Stimulated activated naive CD8-positive, alpha-beta T cell treated with anti-CD3 and anti-CD28 coated beads, Interleukin-15, Interleukin-2, amounts not matched to agents 100 ng/mL and 50 ng/mL, for 24 hours (primary cell): ENCODE measurements around the gene DTD1.

ENCODE experiments used
- H3K27ac Mint-ChIP-seq: one replicate; pipeline ENCODE4 v1.8.0; 2021; ENCODE audit warnings: mild to moderate bottlenecking, mixed read lengths
- H3K27me3 Mint-ChIP-seq: one replicate; pipeline ENCODE4 v1.8.0; 2021; ENCODE audit warnings: mixed read lengths
- H3K36me3 Mint-ChIP-seq: one replicate; pipeline ENCODE4 v1.8.0; 2021; ENCODE audit warnings: low read depth, mixed read lengths
- H3K4me1 Mint-ChIP-seq: one replicate; pipeline ENCODE4 v1.8.0; 2021; ENCODE audit warnings: low read depth, mixed read lengths
- H3K4me3 Mint-ChIP-seq: one replicate; pipeline ENCODE4 v1.8.0; 2021; ENCODE audit warnings: mild to moderate bottlenecking, mixed read lengths
- H3K9me3 Mint-ChIP-seq: one replicate; pipeline ENCODE4 v1.8.0; 2021; ENCODE audit warnings: mixed read lengths

DTD1 gene

DNA sequence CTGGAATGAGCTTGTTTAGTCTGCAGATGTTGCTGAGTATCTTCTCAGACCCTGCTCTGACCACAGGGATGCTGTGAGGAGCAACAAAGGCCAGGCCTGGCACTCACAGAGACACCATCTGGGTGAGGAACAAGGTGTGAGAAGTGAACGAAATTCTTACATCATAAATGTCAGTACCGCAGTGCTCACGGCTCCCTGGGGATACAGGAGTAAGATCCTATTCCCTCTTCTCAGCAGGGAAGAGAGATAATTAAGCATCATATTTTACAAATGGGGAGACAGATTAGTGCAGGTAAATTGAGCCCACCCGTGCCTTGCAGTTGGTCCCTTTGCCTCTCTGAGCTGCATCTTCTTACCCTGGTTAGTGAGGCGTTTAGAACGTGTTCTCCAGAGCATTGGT, 106.2 kb downstream of the DTD1 start:
- no peak overlapping the region for H3K27ac Mint-ChIP-seq
- H3K36me3 Mint-ChIP-seq, result peaks cover 4% of the 10 kb centered on the region
- H3K4me3 Mint-ChIP-seq, result no peak overlapping the region
- no peaks in the 10 kb centered on the region for H3K9me3 Mint-ChIP-seq
- H3K27me3 Mint-ChIP-seq, result no peaks in the 10 kb centered on the region
- no peaks in the 10 kb centered on the region for H3K4me1 Mint-ChIP-seq

DNA sequence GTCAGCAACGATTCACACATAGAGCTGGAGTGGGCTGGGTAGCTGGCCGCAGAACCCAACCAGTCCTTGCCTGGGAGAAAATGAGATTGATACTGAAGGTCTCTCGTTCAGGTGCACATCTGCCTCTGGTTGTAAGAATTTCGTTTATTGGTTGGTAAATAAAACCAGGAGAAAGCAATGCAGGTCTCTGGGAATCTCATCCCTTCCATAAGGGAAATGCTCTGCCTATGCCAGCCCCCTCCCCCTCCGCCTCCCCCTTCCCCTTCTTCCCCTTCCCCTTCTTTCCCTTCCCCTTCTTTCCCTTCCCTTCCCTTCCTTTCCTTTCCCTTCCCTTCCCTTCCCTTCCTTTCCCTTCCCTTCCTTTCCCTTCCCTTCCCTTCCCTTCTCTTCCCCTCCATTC, 107.3 kb downstream of the DTD1 start:
- H3K4me3 Mint-ChIP-seq, result no peak overlapping the region
- no peaks in the 10 kb centered on the region for H3K4me1 Mint-ChIP-seq
- H3K9me3 Mint-ChIP-seq, result no peaks in the 10 kb centered on the region
- no peak overlapping the region for H3K27ac Mint-ChIP-seq
- H3K27me3 Mint-ChIP-seq, result no peaks in the 10 kb centered on the region
- peaks cover 9% of the 10 kb centered on the region for H3K36me3 Mint-ChIP-seq

DNA sequence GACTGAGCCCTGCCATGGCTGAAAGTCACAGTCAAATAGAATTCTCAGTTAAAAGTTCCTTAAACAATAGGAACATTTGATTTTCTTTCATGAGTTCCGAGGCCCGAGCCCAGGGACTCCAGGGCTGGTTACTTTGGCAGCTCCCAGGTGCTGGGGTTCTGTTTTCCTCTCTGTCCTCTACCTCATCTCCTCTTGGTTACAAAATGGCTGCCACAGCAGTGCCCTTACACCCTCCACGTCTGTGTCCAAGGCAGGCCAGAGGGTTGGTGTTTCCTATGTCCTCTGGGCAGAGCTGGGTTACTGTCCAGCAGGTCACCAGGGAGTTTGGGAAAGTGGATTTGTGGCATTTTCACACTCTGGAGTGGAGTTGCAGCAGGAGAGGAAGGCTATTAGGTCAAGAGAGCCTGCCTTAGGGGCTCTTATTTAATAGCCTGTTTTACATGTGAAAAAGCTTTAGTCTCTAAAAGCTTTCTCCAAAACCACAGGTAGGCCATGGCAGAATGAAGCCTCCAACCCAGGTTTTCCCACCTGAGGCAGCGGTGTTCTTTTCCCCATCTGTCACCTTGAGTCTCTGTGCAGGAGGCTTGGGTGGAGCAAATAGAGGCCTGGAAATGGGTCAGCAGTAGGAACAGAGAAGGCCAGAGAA, 111.0 kb downstream of the DTD1 start:
- Mint-ChIP-seq H3K4me3 (no peak overlapping the region), H3K4me1 (no peaks in the 10 kb centered on the region), H3K27ac (no peak overlapping the region), H3K9me3 (no peaks in the 10 kb centered on the region), H3K36me3 (peaks cover 9% of the 10 kb centered on the region), H3K27me3 (no peaks in the 10 kb centered on the region)

DNA sequence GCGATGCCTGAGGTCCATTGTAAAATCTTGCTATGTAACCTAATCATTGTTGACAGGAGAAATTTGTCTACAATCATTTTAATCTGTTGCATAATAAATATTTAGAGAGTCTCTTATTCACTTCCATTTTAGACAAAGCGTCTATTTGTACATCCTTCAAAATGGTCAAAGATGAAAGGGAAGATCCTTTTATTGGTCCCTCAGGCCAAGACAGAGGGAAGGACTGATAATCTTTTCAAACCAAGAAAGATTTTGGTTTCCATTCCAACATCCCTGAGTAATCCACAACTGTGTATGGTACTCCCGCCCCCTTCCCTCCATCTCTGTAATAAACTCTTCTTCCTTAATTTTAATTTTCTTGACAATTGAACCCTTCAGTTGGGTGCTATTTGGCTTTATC, 114.1 kb downstream of the DTD1 start:
- Mint-ChIP-seq H3K27me3 (no peaks in the 10 kb centered on the region), H3K36me3 (peaks cover 5% of the 10 kb centered on the region), H3K27ac (no peak overlapping the region), H3K9me3 (no peaks in the 10 kb centered on the region), H3K4me3 (no peak overlapping the region), H3K4me1 (no peaks in the 10 kb centered on the region)

DNA sequence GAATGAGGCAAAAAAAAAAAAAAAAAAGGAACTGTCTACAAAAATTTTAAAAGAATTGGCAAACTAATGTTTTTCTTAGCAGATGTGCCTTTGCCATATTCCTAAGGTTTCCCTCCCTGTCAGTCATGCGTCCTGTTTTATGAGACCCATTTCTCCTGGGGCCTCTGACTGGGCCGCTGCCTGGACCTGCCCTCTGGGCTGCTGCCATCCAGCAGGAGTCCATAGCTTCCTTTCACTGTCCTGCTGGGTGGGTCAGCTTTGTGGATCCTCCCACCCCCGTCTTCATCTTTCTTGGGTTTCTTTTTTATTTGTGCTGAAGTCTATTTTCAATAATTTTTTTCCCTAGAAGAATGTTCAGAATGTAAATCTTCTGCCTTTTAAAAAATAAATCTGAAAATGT, 114.9 kb downstream of the DTD1 start:
- Mint-ChIP-seq H3K4me1 (no peaks in the 10 kb centered on the region), H3K9me3 (no peaks in the 10 kb centered on the region), H3K27ac (no peak overlapping the region), H3K36me3 (peaks cover 5% of the 10 kb centered on the region), H3K27me3 (no peaks in the 10 kb centered on the region), H3K4me3 (no peak overlapping the region)

DNA sequence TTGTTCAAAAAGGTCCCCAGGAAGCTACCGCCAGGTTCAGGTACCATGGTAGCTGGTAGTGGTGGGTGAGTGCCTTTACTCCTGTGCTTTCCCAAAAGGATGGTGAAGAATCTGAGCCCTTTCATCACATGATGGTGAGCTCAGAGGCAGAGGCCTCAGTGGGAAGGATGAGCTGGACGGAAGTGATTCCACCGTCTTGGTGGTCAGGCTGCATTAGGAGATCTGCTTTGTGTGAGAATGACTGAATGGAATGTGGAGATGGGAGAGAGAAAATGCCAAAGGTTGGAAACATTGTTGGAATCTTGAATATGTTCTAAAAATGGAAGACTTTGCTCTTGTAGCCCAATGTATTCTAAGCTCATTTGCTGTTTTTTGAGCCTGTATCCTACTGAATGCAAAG, 117.6 kb downstream of the DTD1 start:
- Mint-ChIP-seq H3K27me3 (no peaks in the 10 kb centered on the region), H3K9me3 (no peaks in the 10 kb centered on the region), H3K36me3 (no peaks in the 10 kb centered on the region), H3K4me3 (no peak overlapping the region), H3K4me1 (no peaks in the 10 kb centered on the region), H3K27ac (no peak overlapping the region)

DNA sequence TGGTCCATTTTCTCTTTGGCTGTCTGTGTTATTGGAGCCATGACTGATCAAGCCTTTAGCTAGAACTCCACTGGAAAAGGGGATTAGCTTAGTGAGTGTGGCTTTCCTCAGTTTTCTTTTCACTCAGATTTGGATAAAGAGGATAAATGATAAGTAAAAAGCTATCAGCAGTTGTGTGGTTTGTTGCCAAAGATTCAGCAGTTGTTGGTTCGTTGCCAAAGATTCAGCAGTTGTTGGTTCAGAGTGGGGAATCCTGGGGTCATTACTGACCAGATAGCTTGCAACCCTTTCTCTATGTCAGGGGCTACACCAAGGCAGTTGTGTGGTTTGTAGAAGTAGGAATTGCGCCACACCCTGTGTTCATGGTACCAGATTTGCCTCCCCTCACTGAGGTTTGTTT, 118.1 kb downstream of the DTD1 start:
- Mint-ChIP-seq H3K9me3 (no peaks in the 10 kb centered on the region), H3K4me3 (no peak overlapping the region), H3K36me3 (no peaks in the 10 kb centered on the region), H3K27ac (no peak overlapping the region), H3K4me1 (no peaks in the 10 kb centered on the region), H3K27me3 (no peaks in the 10 kb centered on the region)

DNA sequence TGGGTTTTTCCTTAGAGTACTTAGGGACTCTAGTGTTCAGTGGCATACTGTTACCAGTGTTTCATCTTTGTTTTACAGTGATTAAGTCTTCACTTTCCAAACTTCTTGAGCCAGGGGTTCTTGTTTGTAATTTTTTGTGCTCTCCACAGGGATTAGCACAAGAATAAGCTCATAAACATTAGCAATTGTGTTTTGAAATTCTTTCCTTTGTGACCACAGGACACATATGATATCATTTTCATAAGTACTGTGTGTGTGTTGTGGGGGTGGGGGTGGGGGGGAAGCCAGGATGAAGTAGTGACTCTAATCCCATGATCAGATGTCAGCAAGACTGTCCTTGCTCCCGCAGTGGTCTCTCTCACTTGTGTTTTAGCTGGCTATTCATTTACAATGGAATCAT, 124.3 kb downstream of the DTD1 start:
- Mint-ChIP-seq H3K27me3 (no peaks in the 10 kb centered on the region), H3K4me3 (no peak overlapping the region), H3K9me3 (no peaks in the 10 kb centered on the region), H3K27ac (no peak overlapping the region), H3K36me3 (peaks cover 20% of the 10 kb centered on the region), H3K4me1 (peaks cover 9% of the 10 kb centered on the region)

DNA sequence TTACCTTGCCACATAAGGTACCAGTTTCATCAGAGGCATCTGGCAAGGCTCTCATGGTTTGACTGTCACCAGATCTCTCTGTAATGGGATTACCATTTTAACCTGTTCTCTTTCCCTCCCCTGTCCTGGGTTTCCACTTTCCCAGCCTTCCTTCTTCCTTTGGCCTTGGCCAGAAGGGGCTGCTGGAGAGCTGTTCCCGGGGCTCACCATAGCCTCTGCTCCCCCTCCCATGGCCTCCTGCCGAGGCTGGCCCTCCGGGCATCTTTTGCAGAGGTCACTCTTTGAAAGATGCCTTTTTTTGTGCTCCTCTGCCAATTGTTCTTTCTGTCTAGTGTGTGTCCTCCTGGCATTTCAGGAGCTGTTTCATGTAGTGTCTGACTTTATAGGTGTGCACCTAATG, 125.0 kb downstream of the DTD1 start:
- H3K27ac Mint-ChIP-seq, result no peak overlapping the region
- H3K9me3 Mint-ChIP-seq, result no peaks in the 10 kb centered on the region
- H3K4me3 Mint-ChIP-seq, result no peak overlapping the region
- peaks cover 9% of the 10 kb centered on the region for H3K4me1 Mint-ChIP-seq
- no peaks in the 10 kb centered on the region for H3K27me3 Mint-ChIP-seq
- peaks cover 20% of the 10 kb centered on the region for H3K36me3 Mint-ChIP-seq

DNA sequence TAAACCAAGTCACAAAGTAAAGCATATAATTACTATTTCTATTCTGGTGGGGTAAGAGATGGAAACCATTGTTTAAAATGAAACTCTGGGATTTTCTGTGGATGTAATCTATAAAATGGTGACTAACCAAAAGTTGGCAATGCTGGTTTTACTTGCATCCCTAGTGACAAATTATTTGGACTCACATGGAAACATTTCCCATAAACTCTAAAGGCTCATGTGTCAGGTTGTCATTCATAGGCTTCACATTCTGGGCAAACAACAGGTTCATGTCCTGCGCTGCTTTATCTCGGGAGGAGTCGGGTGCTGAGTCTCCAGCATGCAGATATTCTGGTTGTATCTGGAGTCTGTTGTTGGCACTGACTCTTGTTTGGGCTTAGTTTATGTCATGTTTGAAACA, 127.7 kb downstream of the DTD1 start:
- peaks cover 33% of the 10 kb centered on the region for H3K36me3 Mint-ChIP-seq
- H3K27ac Mint-ChIP-seq, result no peak overlapping the region
- H3K9me3 Mint-ChIP-seq, result no peaks in the 10 kb centered on the region
- no peaks in the 10 kb centered on the region for H3K27me3 Mint-ChIP-seq
- H3K4me3 Mint-ChIP-seq, result no peak overlapping the region
- peaks cover 9% of the 10 kb centered on the region for H3K4me1 Mint-ChIP-seq

DNA sequence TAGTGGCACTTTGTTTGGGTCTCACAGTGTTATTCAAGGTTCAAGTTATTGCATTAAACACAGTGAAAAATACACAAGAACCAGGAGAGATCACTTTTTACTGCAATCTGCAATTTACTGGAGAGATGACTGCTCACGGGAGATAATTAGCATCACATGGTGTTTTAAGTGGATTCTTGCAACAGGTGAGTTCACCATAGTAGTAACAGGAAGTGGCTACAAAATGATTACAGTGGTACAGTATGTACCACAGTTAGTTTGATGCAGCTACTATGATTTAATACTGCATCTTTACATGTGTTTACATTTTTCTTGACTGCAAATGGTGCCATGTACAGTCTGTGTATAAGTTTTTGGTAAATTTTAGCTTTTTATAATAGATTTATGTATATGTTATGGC, 129.2 kb downstream of the DTD1 start:
- peaks cover 38% of the 10 kb centered on the region for H3K36me3 Mint-ChIP-seq
- no peaks in the 10 kb centered on the region for H3K9me3 Mint-ChIP-seq
- no peak overlapping the region for H3K27ac Mint-ChIP-seq
- peaks cover 9% of the 10 kb centered on the region for H3K4me1 Mint-ChIP-seq
- no peak overlapping the region for H3K4me3 Mint-ChIP-seq
- H3K27me3 Mint-ChIP-seq, result no peaks in the 10 kb centered on the region

DNA sequence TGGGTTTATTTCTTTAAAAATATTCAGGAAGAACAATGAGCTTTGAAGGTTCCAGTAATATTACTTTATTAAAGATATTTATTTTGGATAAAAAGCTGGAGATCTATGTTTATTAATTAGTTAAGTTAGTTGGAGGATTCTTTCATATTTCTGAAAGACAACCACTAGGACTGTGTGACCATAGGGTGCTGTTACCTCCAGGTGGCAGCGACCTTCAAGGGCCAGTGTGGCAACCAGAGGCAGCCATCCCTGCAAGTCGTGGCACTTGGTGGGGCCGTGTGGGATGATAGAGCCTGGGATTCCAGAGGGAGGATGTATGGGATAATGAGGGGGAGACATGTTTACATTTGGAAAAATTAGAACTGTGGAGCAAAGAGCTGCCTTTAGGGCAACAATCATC, 130.3 kb downstream of the DTD1 start:
- Mint-ChIP-seq H3K4me1 (peaks cover 9% of the 10 kb centered on the region), H3K9me3 (no peaks in the 10 kb centered on the region), H3K27ac (no peak overlapping the region), H3K4me3 (no peak overlapping the region), H3K27me3 (no peaks in the 10 kb centered on the region), H3K36me3 (peaks cover 33% of the 10 kb centered on the region)

DNA sequence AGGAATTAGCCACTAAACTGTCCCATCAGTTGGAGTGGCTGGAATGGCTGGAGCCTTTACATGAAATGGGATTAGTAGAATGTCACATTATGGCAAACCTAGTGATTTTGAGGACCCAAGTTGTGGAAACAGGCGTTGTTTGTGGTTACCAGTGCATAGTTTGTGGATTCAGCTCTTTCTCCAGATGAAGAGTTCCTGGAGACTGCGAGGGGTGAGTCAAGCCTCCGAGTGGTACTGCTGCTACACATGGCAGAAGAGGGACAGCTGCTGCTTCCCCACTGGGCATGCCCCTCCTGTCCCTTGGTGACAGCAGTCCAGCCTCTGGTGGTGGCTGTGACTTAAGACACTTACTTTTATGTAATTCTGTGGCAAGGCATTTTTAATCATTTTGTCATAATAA, 131.6 kb downstream of the DTD1 start:
- Mint-ChIP-seq H3K4me1 (peaks cover 9% of the 10 kb centered on the region), H3K4me3 (no peak overlapping the region), H3K27ac (no peak overlapping the region), H3K9me3 (no peaks in the 10 kb centered on the region), H3K36me3 (peaks cover 23% of the 10 kb centered on the region), H3K27me3 (no peaks in the 10 kb centered on the region)

DNA sequence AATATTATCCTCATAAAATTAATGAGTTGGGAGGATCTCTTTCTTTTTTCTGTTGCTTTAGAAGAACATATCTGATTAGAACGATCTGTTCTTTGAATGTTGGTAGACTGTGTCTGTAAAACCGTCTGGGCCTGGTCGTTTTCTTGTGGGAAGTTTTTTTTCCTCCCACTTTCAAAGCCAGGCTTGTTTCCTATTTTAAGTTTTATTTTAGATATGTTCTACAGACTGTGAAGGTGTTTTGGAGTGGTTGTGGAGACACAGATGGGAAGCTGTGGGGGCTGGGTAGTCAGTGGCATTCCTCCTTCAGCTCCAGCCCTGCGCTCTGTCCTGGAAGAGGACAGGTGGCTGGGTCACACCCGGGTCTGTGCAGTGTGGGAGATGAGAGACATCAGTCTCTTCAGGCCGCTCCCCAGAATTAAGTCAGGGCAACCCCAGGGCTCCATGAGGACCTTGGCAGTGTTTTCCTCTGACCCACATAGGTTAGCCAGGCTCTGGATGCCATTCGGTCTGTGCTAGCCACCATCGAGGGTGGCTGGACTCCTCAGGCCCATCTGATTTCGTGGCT, 133.8 kb downstream of the DTD1 start:
- no peaks in the 10 kb centered on the region for H3K27me3 Mint-ChIP-seq
- no peak overlapping the region for H3K27ac Mint-ChIP-seq
- no peak overlapping the region for H3K4me3 Mint-ChIP-seq
- peaks cover 26% of the 10 kb centered on the region for H3K36me3 Mint-ChIP-seq
- no peaks in the 10 kb centered on the region for H3K9me3 Mint-ChIP-seq
- peaks cover 17% of the 10 kb centered on the region for H3K4me1 Mint-ChIP-seq

DNA sequence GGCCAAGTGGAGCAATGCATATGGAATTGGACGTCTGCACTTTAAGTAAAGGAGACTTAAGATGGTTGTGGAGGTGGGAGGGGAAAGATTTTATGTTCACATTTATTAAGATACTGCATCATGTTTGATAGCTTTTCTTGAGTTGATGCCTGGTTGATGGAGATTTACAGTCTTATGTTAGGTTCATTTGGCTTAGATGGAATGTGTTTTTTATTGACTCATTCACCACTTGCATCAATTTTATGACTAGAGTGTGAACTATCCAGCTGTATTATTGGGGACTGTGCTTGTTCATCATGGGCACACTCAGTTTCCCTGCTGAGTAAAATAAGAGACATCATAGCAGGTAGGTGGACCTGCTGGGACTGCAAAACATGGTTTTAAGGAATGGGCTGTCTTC, 134.5 kb downstream of the DTD1 start:
- H3K27me3 Mint-ChIP-seq, result no peaks in the 10 kb centered on the region
- peaks cover 22% of the 10 kb centered on the region for H3K36me3 Mint-ChIP-seq
- no peaks in the 10 kb centered on the region for H3K9me3 Mint-ChIP-seq
- H3K4me3 Mint-ChIP-seq, result no peak overlapping the region
- H3K27ac Mint-ChIP-seq, result no peak overlapping the region
- peaks cover 19% of the 10 kb centered on the region for H3K4me1 Mint-ChIP-seq

DNA sequence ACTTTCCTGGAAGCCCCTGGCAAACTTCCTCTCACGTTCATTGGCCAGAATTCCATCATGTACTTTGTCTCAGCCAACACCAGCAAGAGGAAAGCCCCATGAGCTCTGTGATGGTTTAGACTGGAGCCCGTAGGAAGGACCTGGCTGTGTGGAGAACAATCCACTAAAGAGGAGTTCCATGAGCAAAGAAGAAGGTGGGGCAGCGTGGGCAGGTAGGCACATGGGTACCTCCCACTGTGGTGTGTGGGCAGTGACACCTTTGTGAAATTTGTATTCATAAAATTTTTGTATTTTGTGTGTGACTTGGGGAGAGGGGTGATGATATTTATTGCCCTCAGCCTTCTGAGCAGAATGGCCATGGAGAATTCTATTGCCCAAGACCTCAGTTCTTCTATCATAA, 136.2 kb downstream of the DTD1 start:
- Mint-ChIP-seq H3K27ac (no peak overlapping the region), H3K27me3 (no peaks in the 10 kb centered on the region), H3K9me3 (no peaks in the 10 kb centered on the region), H3K36me3 (peaks cover 22% of the 10 kb centered on the region), H3K4me3 (no peak overlapping the region), H3K4me1 (peaks cover 33% of the 10 kb centered on the region)
